Esophagus (tissue), 2 donors: ENCODE measurements around the gene TMEM201. TPM values are rescaled to one million over a fixed set of nuclear protein-coding genes. Genes with fewer than 3 reads are reported as not detected.
A peak's percentile ranks its signal among the peaks of the same experiment; 100 is the strongest.
"Not testable (repeated sequence)": the region's sequence is repeated elsewhere in the genome, so short reads cannot be mapped to it uniquely, and the experiment has no call there.

Source experiments
- H3K27ac ChIP-seq, 2 donors: one replicate each; pipeline ENCODE4 v1.5.1; 2013; ENCODE audit warnings: low read depth in 2 of 2, mild to moderate bottlenecking in 2 of 2, inconsistent platforms in 1 of 2, low read length in 1 of 2, moderate library complexity in 1 of 2
- H3K27me3 ChIP-seq, 2 donors: one replicate each; pipeline ENCODE4 v1.6.1; 2013; ENCODE audit warnings: low read length in 2 of 2, control low read depth in 1 of 2, mild to moderate bottlenecking in 1 of 2; ENCODE audit not compliant: insufficient read depth in 2 of 2, control insufficient read depth in 1 of 2
- H3K36me3 ChIP-seq, 2 donors: one replicate each; pipeline ENCODE4 v1.6.1; 2013; ENCODE audit warnings: low read length in 1 of 2; ENCODE audit not compliant: control insufficient read depth in 2 of 2, insufficient read depth in 2 of 2
- H3K4me1 ChIP-seq, 2 donors: one replicate each; pipeline ENCODE4 v1.6.1; 2013; ENCODE audit warnings: low read length in 1 of 2; ENCODE audit not compliant: control insufficient read depth in 2 of 2, insufficient read depth in 2 of 2
- H3K4me3 ChIP-seq, 2 donors: one replicate each; pipeline ENCODE4 v1.5.1; 2013; ENCODE audit warnings: low read length in 2 of 2, mild to moderate bottlenecking in 2 of 2, low read depth in 1 of 2, moderate library complexity in 1 of 2
- H3K9me3 ChIP-seq, 2 donors: one replicate each; pipeline ENCODE4 v1.6.1; 2013; ENCODE audit warnings: mild to moderate bottlenecking in 2 of 2, low read depth in 1 of 2, low read length in 1 of 2, moderate library complexity in 1 of 2; ENCODE audit not compliant: control insufficient read depth in 2 of 2, insufficient read depth in 1 of 2
- WGBS, 2 donors: extraction: QIAGEN DNeasy Blood & Tissue Kit; methylation state at CpG; one replicate each; pipeline ENCODE4 v1.1.7; 2013; 5-methylcytosine and 5-hydroxymethylcytosine counted together
- polyA plus RNA-seq, 2 donors: library from polyadenylated mRNA; stranded (reverse); fragments of 200-250 nt; gene quantifications; one replicate each; pipeline ENCODE4 v1.2.3, GENCODE V29; 2013
- donor health status: healthy with polysubstance abuse.
- donor health status: Bipolar disorder and iron deficiency.

Gene TMEM201
- polyA plus RNA-seq, 2 donors: 4.7 to 6.0 TPM

GRCh38 chr1:9613625-9614299 is 25.1 kb downstream of the TMEM201 start:
- Histone ChIP-seq H3K4me3 (no peak overlapping the region), H3K9me3 (no peaks in the 10 kb centered on the region), H3K27me3 (no peaks in the 10 kb centered on the region), H3K36me3 (peaks cover 6 to 27% of the 10 kb centered on the region in 2 donors), H3K4me1 (peaks cover 2% of the 10 kb centered on the region in 2 donors), H3K27ac (no peak overlapping the region)
- 87 to 91% methylated on average over 17 of the region's 17 CpGs for WGBS, 2 donors

GRCh38 chr1:9615316-9616063 is 26.8 kb downstream of the TMEM201 start:
- WGBS, 2 donors: 45 to 50% methylated on average over 16 of the region's 16 CpGs
- H3K9me3 ChIP-seq: no peaks in the 10 kb centered on the region
- no peak overlapping the region for H3K4me3 ChIP-seq
- H3K27ac ChIP-seq: no peak overlapping the region
- peaks cover 0 to 20% of the 10 kb centered on the region in 2 donors for H3K36me3 ChIP-seq
- peaks cover 2% of the 10 kb centered on the region in 2 donors for H3K4me1 ChIP-seq
- H3K27me3 ChIP-seq: no peaks in the 10 kb centered on the region

- Histone ChIP-seq H3K4me3 (no peak overlapping the region), H3K4me1 (peaks cover 2% of the 10 kb centered on the region in 2 donors), H3K27me3 (no peaks in the 10 kb centered on the region), H3K27ac (no peak overlapping the region), H3K9me3 (no peaks in the 10 kb centered on the region), H3K36me3 (no peaks in the 10 kb centered on the region)
- WGBS, 2 donors: 77% methylated on average over 18 of the region's 18 CpGs
Measured at GRCh38 chr1:9618909-9619679, 30.4 kb downstream of the TMEM201 start.

DNA sequence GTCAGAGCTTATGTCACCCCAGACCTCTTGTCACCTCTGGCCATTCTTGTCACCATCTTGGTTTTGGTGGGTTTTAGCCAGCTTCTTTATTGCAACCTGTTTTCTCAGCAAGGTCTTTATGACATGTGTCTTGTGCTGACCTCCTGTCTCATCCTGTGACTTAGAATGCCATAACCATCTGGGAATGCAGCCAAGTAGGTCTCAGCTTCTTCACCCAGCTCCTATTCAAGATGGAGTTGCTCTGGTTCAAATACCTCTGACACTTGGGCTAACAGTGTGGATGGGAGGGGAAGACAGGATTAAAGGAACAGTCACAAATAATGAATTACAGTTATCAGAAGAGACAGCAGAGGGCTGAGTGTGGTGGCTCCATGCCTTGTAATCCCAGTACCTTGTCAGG is 32.3 kb downstream of the TMEM201 start:
- Histone ChIP-seq H3K27ac (no peak overlapping the region), H3K4me1 (peaks cover 2% of the 10 kb centered on the region in 2 donors), H3K36me3 (no peaks in the 10 kb centered on the region), H3K9me3 (no peaks in the 10 kb centered on the region), H3K27me3 (no peaks in the 10 kb centered on the region), H3K4me3 (no peak overlapping the region)

GRCh38 chr1:9624081-9624480 is 35.4 kb downstream of the TMEM201 start:
- Histone ChIP-seq H3K36me3 (no peaks in the 10 kb centered on the region), H3K4me3 (no peak overlapping the region), H3K4me1 (no peaks in the 10 kb centered on the region), H3K27ac (no peak overlapping the region), H3K9me3 (no peaks in the 10 kb centered on the region), H3K27me3 (no peaks in the 10 kb centered on the region)
- 96 to 99% methylated on average over 2 of the region's 2 CpGs for WGBS, 2 donors

GRCh38 chr1:9625030-9625429 is 36.3 kb downstream of the TMEM201 start:
- not testable (repeated sequence) for H3K4me1 ChIP-seq, H3K27me3 ChIP-seq, H3K9me3 ChIP-seq, H3K4me3 ChIP-seq, H3K36me3 ChIP-seq, H3K27ac ChIP-seq
- 95 to 99% methylated on average over 3 of the region's 3 CpGs for WGBS, 2 donors

DNA sequence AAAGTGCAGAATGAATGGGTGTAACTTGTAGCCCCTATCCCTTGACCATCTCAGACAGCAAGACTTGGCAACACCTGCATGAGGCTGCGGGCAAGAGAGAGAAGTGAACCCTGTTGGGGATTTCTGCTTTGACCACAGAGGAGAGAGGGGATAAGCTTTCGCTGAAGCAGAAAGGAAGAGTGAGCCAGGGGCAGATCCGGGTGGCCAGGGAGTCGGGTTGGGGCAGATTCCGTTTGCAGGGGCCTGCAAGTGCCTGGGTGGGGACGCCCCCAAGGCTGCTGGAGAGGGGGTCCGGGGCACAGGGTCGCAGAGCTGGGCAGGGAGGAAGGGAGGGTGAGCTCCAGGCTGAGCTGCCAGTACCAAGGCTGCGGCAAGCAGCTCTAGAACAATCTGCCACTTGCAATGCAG is 37.5 kb downstream of the TMEM201 start:
- H3K27ac ChIP-seq: no peak overlapping the region
- no peaks in the 10 kb centered on the region for H3K4me1 ChIP-seq
- 45 to 56% methylated on average over 9 of the region's 9 CpGs for WGBS, 2 donors
- no peaks in the 10 kb centered on the region for H3K9me3 ChIP-seq
- no peaks in the 10 kb centered on the region for H3K36me3 ChIP-seq
- H3K4me3 ChIP-seq: no peak overlapping the region
- no peaks in the 10 kb centered on the region for H3K27me3 ChIP-seq

- peak overlapping the region; percentile 23 to 36 for H3K27ac ChIP-seq
- H3K9me3 ChIP-seq: no peaks in the 10 kb centered on the region
- no peaks in the 10 kb centered on the region for H3K27me3 ChIP-seq
- 55 to 72% methylated on average over 19 to 23 of the region's 23 CpGs for WGBS, 2 donors
- no peak overlapping the region for H3K4me3 ChIP-seq
- no peaks in the 10 kb centered on the region for H3K4me1 ChIP-seq
- H3K36me3 ChIP-seq: no peaks in the 10 kb centered on the region
Measured at GRCh38 chr1:9628541-9629444, 40.1 kb downstream of the TMEM201 start.
